Embryonic facial prominence (tissue), 1 donor: ENCODE measurements around the gene FKBP1A.
"Not testable (repeated sequence)": the region's sequence is repeated elsewhere in the genome, so short reads cannot be mapped to it uniquely, and the experiment has no call there.

Experiments
- DNase-seq: peaks from one replicate; pipeline ENCODE4 v3.0.0-alpha.2; 2016; ENCODE audit errors: extremely low spot score

The FKBP1A gene

DNA sequence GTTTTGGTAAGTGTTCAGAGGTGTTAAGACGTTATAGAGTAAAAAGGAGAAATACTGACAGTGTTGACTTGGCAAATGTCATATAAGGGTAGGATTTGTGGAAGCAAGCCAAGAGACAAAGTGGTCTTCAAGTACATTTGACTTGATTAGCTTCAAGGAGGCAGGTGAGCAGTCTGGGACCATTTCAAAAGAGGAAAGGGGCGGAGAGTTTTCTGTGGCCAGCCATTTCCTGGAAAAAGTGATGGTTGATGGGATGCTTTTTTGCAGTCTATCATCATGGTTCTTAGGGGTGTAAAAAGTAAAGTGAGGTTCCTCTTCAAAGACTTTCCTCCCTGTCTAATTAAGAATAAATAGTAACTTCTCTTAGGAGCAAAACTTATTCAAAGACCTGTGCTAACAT, 28.7 kb downstream of the FKBP1A start:
- DNase-seq, result no peak

DNA sequence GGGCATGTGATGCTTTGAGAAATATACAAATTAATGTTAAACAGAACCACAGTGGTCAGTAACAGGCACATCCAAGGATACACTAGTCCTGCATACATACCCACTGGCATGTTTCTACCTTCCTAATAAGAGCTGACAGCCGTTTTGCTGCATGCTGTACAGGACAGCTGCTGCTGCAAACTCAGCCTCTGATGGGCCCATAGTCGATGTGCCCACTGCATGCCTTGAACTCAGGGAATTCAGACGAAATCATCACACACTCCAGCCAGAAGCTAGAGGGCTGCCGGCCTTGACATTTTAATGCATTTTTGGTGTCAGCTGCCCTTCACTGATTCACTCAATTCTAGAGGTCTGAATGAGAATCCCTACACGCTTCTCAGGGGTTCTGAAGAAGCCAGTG, 29.3 kb downstream of the FKBP1A start:
- no peak for DNase-seq

DNA sequence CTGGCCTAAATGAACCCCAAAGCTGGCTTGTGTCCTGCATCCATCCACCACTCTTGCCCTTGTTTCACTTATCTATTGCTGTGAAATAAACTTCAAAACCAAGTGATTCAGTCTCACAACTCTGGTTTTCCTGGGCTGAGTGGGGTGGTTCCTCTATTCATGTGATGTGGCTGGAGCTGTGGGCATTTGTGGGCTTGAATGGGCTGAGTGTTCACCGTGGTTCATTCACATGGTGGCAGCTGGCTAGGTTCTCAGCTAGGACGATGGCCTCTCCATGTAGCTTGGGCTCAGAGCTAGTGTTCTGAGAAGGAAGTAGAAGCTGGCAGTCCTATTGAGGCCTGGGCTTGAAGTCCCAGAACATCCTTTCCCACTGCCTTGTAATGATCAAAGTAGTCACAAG, 30.4 kb downstream of the FKBP1A start:
- DNase-seq, result no peak

DNA sequence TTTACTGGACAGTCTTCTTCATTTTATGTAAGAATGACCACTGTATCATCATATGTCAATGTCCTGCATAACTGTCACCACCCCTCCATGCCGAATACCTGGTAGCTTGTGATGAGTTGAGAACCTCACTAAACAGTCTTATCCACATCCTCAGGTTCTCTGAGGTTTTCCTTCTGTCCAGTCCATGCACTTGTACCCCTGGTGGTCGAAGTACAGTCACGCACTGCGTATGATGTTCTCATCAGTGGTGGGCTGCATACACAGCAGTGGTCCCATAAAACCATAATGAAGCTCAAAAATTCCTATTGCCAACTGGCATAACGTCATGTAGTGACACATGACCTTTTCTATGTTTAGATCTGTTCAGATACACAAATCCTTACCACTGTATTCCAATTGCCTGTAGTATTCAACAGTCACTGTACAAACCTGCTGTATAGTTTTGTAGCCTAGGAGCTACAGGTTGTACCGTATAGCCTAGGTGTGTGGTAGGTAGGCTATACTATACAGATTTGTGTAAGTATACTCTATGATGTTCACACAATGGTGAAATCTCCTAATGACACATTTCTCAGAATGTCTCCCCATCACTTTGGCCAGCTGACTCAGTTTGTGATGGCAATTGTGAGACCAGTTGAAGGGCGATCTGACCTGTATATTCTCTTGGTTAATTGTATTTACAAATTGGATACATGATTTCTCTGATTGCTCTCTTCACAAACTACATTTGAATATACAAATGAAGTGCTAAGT, 32.6 kb downstream of the FKBP1A start:
- no peak for DNase-seq

DNA sequence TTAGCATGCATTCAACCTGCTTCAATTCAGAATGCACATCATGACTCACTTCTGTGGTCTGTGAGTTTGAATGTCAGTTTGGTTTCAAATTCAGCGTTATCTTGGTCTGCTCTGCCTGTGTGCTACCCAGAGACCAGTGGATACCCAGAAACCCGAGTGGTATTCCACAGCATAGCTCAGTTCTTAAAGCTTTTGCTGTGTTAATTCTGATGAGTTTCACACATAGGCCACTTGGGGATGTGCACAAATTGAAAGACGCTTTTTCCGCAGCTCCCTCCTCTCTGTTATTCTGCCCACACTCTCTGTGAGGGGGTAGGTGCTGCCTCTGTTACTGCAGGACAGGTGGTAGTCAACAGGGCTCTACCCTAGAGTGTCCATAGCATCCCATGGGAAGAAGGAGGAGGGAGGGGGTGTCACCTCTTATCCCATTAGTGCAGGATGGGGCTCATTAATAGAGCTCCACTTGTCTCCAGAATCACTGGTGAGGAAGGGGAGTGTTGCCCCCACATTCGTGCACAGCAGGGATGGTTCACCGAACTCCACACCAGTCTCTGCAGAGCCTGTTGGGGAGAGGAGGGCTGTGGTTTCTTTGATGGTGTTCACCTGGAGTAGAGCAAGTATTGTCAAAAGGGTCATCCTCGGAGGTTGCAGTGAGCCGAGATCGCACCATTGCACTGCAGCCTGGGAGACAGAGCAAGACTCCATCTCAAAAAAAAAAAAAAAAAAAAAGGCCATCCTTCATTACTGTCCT, 34.8 kb downstream of the FKBP1A start:
- no peak for DNase-seq

DNA sequence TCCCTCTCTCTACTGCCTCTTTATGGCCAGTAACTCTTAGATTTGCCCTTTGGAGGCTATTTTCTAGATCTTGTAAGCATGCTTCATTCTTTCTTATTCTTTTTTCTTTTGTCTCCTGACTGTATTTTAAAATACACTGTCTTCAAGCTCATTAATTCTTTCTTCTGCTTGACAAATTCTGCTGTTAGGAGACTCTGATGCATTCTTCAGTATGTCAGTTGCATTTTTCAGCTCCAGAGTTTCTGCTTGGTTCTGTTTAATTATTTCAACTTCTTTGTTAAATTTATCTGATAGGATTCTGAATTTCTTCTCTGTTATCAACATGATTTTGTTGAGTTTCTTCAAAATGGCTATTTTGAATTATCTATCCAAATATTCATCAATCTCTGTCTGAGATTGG, 38.9 kb downstream of the FKBP1A start:
- DNase-seq, result no peak

DNA sequence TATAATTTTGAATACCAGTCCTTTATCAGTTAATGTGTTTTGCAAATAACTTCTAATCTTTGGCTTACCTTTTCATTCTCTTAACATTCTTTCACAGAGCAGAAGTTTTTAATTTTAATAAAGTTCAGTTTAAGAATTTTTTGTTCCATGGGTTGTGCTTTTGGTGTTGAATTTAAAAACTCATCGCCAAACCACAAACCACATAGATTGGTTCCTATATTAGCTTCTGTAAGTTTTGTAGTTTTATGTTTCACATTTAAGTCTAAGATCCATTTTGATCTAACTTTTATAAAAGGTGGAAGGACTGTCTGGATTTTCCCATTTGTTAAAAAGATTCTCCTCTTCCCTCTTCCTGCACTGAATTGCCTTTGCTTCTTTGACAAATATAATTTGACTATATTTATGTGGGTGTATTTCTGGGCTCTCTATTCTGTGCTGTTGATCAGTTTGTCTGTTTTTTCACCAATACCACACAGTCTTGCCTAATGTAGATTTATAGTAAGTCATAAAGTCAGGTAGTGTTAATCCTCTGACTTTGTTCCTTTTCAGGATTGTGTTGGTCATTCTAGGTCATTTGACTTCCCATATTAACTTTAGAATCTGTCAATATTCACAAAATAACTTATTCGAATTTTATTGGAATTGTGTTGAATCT, 46.4 kb downstream of the FKBP1A start:
- DNase-seq, result no peak

DNA sequence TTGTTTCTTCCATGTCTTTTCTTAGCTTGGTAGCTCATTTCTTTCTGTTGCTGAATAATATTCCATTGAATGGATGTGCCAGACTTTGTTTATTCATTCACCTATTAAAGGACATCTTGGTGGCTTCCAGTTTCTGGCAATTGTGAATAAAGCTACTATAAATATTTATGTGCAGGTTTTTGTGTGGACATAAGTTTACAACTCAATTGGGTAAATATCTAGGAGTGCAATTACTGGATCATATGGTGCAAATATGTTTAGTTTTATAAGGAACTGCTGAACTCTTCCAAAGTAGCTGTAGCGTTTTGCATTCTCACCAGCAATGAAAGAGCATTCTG, 47.1 kb downstream of the FKBP1A start:
- DNase-seq, result no peak

DNA sequence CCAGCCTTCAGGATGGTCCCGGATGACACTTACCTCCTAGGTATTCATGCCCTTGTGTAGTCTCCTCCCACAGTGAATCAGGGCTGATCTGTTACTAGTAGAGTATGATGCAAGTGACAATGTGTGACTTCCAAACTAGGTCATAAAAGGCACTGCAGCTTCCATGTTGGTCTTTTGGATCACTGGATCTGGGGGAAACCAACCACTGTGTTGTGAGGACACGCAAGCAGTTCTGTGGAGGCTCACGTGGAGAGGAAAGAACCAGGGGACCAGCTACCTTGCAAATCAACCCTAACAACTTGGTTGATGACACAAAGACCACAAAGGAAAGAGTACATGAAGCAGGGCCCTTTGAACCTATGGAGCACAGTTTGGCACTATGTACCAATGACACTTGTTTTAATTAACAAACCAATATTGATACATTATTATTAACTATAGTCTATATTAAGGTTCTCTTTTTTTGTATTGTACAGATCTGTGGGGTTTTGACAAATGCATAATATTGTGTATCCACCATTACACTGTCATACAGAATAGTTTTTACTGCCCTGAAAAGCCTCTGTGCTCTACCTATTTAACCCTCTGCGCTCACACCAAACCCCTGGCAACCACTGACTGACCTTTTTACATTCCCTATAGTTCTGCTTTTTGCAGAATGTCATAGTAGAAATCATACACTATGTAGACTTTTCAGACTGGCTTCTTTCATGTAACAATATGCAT, 47.7 kb downstream of the FKBP1A start:
- DNase-seq, result no peak

DNA sequence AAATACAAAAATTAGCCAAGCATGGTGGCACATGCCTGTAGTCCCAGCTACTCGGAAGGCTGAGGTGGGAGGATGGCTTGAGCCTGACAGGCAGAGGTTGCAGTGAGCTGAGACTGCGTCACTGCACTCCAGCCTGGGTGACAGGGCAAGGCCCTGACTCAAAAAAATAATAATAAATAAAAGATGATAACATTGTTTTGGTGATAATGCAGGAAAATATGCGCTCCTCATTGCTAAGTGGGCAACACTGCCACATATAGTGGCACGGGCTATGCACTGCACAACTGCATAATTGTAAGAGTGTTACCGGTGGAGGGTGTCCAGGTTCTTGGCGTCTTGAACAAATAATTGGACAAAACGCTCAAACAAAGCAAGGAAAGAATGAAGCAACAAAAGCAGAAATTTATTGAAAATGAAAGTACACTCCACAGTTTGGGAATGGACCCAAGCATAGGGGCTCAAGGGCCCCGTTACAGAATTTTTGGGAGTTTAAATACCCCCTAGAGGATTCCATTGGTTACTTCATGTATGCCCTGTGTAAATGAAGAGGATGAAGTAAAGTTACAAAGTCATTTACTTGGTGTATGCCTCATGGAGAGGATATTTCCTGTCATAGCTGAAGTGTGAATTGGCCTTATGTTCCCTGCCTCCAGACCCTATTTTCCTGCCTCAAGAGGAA, 49.3 kb downstream of the FKBP1A start:
- not testable (repeated sequence) for DNase-seq

DNA sequence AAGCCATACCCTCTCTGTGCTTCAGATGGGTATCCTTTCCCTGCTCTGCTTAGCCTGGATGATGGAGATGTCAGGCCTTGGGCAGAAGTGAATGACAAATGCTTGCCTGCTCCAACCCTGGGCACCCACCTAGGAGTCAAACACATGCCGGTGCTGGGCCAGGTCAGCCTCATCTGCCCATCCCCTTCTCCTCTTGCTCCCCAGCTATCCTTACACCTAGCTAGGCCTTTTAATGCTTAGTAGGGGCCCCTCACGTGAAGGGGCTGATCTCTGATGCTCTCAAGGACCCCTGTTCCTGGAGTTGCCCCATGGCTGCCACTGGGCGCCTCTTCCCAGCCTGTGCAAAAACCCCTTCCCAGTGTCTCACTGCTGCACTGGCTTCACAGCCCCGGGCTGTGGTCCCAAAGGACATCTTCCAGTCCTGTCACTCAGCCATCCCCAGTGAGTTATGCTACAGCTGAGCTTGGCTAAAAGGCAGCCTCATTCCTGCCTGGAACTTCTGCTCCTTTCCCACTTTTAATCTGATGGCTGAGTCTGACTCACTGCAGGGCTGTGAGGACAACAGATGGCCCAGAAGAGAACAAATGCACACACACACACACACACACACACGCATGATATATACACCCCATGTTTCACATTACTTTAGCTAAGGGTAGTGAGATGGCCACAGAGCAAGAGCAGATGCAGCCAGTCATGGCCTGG, 51.1 kb downstream of the FKBP1A start:
- no peak for DNase-seq

DNA sequence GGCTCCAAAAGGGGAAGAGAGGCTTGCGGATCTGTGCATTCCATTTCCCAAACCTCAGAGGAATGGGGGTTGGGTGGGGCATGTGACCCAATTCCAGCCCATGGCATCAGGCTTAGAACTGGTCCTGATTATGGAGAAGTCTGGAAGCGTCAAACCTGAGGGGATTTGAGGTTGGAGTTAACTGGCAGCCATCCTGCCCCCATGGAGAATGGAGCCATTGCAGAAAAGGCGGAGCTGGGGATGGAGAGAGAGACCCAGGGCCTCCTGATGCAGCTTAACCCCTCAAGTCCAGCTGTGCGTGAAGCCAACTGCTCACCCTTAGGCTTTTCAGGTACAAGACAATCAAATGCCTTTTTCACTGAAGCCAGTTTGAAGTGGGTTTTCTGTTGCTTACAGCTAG, 54.1 kb downstream of the FKBP1A start:
- DNase-seq, result no peak

DNA sequence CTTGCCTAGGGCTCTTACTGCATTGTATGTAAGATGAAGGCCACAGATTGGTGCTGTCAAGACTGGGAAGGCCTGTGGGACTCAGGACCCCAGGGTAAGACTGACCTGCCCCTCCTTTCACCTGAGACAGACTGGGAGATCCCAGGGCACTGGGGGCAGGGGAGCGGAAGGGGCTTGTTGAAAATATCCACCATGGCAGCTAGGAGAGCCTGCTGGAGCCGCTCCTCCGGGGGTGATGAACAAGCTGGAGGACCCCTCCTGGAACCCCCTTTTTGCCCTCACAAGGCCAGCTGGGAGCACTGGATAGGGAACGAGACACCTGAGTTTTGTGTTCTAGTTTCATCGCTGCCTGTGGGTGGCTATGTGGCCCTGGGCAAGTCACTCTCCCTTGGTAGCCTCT, 54.8 kb downstream of the FKBP1A start:
- no peak for DNase-seq

DNA sequence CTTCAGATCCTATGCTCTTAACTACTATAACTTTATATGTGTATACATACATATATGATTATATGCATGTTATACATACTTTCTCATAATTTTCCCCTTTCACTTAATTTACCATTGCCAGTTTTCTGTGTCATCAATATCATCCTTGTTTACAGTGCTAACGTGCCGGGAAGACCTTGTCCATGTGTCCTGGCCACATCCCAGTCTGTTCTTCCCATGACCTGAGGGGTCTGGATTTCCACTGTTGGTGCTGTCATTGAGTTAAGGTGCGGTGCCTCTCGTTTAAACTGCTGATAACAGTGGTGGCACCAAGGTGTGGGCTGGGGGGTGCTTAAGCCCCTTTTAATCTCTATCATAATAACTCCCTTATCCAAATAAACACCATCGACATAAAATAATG, 55.4 kb downstream of the FKBP1A start:
- no peak for DNase-seq

DNA sequence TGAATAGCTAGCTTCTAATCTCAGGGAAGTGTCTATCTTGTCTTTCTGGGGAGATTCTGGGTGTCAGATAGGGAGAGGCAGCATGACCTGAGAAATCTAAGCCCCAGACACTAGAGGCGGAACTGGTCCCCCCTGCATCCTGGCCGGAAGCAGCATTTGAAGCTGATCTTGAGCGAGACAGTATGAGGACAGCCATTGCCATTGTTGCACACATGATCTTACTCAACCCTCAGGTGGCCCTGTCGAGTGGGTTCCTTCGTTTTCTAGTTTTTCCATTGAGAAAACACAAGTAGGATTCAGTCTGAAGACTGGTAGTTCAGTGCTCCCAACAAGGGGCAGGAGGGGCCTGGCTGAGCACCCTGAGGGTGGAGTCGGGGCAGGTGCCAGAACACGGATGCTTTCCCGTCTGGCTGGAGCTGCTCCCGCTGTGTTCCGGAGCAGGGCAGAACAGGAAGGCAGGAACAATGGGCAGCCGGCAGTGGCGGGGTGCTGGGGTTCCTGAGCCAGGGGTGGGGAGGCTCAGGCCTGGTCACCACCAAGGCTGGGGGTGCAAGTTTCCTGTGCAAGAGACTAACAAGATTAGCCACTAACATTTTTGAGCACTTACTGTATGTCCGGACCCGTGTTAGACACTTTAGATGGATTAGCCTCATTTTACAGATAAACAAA, 56.0 kb downstream of the FKBP1A start:
- no peak for DNase-seq

DNA sequence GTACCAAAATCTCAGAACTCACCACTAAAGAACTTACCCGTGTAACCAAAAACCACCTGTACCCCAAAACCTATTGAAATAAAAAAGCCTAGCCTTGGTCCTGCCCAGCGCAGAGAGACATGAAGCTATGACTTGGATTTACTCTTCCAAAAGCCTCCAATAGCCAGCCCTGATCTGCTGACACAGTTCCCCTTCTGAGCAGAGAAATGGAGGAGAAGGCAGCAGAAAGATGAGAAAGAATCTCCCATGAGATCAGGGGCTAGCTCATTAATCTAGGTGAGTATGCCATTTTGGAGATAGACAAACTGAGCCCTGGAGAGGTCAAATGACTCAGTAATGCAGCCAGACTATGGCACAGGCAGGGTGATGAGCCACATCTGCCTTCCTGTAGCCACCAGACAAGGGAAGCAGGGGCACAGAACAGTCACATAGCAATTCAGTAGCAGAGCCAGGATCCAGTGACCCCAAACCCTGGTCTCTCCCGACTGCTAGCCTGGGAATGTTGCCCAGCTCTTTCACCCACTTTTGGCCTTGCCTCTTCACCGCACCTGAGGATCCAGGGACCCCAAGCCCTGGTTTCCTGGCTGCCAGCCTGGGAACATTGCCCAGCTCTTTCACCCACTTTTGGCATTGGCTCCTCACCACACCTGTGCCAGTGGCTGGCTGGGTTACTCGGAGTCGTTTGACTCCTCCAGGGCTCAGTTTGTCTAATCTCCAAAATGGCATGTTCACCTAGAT, 56.7 kb downstream of the FKBP1A start:
- DNase-seq, result no peak

DNA sequence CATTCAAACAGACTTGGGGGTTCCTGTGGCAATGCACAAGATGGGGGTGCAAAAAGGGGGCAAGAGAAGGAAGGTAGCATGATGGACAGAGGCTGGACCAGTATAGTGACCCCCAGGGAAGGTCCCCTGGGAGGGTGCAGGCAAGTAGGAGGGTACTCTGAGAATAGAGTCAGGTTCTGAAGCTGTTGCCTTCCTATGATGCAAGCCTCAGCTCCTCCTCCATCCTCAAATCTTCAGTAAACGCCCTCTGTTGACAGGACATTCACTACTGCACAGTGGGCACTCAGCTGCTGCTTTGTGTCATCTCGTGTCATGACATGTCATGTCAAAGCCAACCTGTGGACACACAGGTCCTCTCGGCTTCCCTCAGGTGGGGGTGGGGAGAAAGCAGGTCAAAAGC, 58.1 kb downstream of the FKBP1A start:
- DNase-seq, result no peak

DNA sequence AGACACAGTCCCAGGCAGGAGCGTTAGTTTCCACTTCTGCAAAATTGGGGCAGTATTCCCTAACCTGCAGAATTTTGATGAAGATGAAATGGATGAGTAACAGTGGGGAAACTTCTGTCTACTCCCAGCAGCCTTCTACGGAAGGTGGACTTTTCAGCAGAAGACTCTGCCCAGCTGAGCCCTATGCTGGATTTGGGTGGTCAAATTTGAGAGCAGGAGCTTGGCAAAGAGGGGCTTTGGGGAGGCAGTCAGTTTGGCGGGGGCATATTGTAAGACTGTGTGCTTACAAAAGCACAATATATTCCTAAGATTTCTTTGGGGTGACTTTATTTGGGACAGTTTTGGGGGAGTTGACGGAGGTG, 58.5 kb downstream of the FKBP1A start:
- DNase-seq, result no peak

DNA sequence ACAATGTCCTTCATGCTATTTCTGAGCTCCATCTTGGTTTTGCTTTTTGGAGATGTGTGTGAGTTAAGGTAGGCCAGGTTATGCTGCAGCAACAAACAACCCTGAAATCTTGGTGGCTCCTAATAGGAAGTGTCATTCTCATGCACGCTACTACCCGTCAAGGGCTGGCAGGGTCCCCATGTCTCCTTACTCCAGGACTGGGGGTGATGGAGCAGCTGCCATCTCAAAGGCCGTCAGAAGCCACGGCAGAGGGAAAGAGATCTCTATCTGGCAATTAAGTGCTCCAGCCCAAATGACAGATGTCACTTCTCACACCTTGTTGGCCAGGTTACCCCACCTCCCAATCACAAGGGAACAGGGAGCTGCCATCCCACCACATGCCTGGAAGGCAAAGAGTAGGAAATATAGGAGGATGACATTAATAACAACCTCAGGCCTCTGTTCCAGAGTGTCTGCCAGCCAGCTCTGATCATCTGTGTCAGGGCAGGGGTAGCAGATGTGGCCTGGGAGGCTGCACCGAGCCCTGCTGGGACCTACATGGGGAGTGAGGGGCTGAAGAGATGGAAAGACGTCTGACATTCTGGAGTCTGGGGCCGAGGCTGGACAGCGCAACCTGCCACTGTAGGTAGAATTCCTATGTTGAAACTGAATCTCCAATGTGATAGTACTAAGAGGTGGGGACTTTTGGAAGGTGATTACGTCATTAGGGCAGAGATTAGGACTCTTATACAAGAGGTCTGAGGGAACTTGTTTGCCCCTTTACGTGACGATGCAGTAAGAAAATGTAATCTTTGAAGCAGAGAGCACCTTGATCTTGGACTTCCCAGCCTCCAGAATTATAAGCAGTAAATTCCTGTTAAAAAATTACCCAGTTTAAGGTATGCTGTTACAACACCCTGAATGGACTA, 59.1 kb downstream of the FKBP1A start:
- DNase-seq, result no peak
